GM18868 (cell line): ENCODE results near the gene FADS6.
A peak's percentile ranks its signal among the peaks of the same experiment; 100 is the strongest.

Experiments used
- ATAC-seq: cut with Tn5 transposase; IDR thresholded peaks from one replicate; pipeline ENCODE4 v1.9.1; 2021; ENCODE audit warnings: mild to moderate bottlenecking, moderate library complexity; ENCODE audit not compliant: unreplicated experiment

Gene FADS6

DNA sequence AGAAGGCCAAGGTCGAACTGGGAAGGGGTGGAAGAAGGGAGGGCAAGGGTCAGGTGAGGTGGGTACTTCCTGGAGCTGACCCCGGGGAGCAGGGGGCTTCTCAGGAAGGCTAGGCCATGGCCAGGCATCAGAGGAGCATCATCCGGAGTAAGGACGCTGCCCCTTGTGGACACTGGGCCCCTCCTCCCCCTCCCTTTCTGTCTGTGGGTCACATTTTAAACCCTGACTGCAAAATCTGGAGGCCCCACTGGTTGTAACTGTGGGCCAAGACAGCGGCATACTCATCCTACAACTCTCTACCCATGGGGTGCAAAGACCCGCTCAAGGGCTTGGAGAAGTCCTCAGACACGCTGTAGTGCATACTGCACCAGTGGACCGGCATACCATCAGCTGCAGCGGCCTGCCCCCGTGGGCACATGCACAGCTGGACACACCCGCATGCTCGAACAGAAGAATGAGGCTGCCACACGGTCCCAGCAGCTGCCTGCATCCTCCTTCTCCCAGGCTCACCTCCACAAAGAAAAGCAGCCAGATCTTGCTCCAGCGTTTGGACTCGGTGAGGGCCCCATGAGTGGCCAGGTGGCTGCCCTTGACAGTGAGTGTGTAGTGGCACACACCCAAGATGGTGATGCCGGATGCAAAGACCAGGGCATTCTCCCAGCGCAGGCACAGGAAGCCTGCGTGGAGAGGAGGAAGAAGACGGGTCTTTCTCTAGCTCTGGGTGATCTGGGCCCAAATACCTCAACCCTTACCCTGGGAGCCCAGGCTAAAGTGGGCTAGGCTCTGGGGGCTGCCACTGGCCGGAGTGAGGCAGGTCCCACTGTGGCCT lies 1.2 kb downstream of the FADS6 start:
- ATAC-seq = no peak

GRCh38 chr17:74890554-74890953 lies 2.9 kb downstream of the FADS6 start:
- ATAC-seq = no peak

DNA sequence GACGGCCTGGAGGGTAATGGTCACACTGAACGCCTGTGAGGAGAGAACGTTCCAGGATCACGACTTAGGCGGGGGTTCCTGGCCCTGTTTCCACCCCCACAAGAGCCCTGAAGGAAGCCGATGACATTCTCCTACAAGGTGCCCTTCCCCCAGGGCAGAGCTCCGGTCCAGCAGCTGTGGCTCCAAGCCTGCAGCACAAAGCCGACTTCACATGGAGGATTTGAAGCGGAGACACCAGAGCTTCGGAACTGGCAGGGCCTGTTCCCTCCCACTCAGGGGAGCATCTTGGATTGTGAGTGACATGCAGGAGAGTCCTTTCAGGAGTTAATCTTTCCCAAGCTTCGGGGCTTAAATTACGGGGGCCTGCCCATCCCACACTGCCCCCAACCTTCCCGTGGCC lies 5.0 kb downstream of the FADS6 start:
- no peak for ATAC-seq

GRCh38 chr17:74883241-74883745 lies 10.1 kb downstream of the FADS6 start:
- ATAC-seq = no peak

GRCh38 chr17:74882517-74883240 lies 10.8 kb downstream of the FADS6 start:
- ATAC-seq = no peak

DNA sequence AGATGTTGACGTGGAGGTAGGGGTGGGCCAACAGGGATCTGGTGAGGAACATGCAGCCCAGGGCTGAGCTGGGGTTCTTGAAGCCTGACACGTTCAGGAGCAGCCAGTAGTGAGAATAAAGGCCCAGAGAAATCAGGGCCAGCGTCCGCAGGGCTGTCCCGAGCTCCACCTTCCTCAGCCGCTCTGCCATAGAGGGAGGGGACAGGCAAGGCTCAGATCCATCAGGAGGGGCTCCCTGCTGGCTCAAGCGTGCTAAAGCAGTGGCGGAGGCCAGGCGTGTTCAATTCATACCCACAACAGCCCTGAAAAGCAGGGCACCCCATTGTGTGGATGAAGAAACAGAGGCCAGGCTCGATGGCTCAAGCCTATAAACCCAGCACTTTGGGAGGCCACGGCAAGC lies 12.4 kb downstream of the FADS6 start:
- no peak for ATAC-seq

DNA sequence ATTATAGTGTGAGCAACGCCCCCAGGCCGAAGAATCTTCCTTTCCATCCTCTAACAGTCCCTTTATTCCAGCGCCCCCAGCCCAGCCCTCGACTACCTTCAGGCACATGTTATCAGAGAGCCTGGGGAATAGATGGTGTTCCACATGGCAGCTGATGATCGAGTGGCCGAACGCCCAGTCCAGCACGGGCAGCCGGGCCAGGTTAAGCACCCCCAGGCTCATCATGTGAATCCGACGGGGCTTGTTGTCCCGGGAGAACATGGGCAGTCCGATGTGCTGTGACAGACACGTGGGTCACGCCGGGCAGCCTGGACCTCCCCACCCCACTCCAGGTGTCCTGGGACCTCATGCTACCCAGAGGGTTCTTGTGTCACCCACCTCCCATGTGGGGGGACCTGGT lies 14.1 kb downstream of the FADS6 start:
- ATAC-seq = no peak

DNA sequence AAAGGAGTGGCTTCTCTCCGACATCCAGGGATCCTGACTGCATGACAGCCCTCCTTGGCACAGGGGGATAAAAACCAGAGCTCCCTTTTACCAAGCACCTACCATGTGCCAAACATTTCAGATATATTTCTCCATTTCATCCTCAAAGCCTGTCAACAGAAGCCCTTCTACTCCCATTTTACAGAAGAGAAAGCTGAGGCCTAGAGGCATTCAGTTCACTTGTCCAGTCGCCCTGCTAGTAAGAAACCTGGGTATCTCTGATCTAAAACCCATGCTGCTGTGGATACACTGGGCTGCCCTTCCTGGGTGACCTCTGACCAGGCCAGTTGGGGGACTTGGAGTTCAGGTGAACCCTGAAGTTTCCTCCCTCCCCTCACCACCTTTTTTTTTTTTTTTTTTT lies 14.8 kb downstream of the FADS6 start:
- ATAC-seq = no peak

- no peak for ATAC-seq
Observed at GRCh38 chr17:74877592-74878548, 15.6 kb downstream of the FADS6 start.

- ATAC-seq = no peak
Observed at GRCh38 chr17:74875977-74876593, 17.3 kb downstream of the FADS6 start.

DNA sequence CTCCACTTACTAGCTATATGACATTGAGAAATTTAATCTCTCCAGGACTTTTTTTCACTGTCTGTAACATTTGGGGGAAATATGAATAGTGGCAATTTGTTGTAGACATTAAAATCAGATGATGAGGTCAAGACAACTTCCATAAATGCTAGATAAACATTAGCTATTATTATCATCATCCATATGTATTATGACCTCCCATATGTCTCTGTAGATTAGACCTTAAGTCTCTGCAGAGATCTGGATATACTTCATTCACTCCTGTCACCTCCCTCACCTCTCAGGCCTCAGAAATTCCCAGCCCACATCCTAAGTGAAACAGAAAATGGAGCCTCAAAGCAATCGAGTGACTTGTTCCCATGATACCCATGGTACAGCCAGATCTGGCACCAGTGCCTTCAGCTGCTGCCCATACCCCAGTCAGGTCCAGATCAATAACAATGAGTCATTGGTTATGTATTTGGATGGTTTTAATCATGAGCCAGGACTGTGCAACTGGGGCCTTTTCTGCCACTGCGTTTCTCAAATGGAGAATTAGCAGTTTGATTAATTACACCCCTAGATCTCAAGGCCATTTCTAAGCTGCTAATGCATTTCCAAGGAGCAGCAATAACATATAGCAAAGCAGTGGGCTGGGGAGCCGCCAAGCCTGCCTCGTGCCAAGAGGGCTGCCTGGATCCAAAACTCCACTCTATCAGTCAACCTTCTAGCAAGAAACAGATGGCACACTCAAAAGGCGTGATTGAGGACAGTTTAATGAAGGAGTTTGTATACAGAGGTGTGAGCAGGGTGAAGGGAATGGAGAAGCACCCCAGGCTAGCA lies 18.1 kb downstream of the FADS6 start:
- ATAC-seq = no peak

GRCh38 chr17:74874615-74875037 lies 18.8 kb downstream of the FADS6 start:
- no peak for ATAC-seq

GRCh38 chr17:74873874-74874614 lies 19.4 kb downstream of the FADS6 start:
- no peak for ATAC-seq

DNA sequence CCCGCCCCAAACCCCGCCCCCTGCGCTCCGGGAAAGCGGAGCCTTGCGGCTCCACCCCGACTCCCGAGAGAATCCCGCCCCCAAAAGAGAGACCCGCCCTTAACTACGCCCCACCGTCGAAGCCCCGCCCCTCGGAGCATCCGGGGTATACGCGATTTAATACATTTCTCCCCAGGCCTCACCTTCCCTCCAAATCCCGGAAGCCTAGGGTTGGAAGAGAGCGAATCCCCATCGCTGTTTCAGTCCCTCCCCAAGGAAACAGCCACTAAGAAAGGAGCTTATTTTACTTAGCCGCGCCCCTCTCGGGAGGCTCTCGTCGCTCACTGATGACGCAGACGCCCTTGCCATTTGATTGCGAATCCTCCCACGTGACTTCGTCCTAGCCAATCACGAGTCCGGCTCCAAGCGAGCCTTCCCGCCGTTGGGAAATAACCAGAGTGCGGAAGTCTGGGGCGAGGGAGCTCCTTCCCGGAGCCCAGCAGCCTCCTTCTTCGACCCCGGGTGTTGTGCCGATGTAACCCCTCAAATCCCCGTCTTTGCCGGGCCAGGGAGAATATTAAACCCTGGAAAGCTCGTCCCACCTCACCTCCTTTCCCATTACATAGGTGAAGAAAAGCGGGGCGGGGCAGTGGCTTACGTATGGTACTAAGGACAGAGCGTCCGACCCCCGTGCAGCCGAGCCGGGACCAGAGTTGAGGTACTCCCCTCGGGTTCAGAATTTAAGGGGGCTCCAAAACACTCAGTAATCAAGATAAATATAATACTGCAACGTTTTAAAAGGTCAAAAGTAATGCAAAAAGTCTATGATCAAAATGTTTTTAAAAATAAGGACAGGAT lies 20.2 kb downstream of the FADS6 start:
- peak; percentile 88 for ATAC-seq

DNA sequence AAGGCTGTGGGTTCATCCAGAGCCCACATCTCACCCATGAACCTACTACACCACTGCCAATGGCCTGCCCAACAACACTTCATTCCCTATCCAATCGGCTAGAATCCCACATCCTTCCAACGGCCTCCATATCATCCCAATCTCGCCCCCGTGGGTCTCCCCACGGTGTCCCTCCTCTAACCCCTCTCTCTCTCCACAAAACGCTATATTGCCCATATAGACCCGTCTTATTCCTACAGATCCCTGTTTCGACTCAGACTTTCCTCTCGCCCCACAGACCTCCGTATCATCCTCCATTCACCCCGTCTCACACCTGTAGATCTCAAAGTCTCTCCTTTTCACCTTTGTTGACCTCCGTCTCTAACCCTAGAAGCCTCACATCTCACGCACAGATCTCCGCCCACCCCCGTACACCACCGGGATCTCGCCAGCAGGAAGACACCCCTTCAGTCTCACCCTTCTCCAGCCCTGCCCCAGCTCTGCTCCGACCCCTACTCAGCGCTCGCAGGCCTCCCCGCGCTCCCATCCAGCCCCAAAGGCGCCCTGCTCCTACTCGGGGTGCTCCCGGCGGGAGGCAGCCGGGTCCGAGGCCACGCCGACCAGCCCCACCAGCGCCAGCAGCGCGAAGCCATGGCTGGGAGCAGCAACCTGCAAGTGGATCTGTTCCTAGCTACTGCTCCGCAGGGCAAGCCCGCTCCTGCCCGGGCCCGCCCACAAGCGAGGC lies 21.0 kb downstream of the FADS6 start, which contains the start of gene FDXR:
Gene FDXR, minus strand, starts transcription at position 682 of the 724 bp plus-strand sequence. Its CDS starts 50 bp downstream, at position 632.
- peak; percentile 26 for ATAC-seq

DNA sequence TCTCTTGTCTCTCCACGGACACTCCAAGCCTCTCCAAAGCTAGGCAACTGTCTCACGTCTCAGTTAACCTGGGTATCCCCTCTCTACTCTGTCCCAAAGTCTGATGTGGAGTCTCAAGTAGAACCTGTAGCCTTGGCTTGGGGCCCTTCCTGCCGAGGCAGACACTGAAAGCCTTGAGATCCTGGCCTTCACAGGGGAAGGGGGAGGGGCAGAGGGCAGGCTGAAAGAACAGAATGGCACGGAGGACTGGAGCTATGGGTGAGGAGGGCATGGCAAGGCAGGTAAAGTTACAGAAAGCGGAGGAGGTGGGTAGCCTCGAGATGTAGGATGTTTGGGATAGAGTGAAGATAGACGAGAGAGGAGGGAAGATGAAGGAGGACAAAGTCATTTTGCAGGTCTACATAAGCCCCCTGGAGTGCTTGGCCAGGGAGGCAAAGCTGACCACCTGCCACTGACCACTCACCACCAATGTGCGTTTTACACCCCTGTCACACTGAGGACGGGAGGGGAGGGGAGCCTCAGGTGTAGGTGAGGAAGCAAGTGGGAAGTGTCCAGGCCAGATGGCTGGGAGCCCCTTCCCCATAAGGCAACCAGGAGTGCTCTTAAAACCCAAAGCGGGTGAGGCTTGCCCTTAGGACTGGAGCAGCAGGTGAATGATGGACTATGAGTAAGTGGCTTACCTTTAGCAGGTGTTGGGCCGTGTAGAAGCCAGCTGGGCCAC lies 21.9 kb downstream of the FADS6 start:
- ATAC-seq = no peak

DNA sequence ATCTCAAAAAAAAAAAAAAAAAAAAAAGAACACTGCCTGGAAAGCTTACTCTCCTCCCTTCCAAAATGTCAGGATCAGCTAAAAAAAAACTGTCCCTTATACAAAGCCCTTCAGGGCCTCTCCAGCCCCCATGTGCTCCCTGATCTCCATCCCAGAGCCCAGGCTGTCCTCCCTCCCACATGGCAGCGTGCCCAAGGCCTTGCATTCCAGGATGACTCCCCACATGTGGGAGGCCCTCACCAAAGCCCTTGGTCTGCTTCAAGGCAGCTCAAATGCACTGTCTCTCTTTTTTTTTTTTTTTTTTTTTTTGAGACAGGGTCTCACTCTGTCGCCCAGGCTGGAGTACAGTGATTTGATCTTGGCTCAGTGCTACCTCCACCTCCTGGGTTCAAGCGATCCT lies 22.9 kb downstream of the FADS6 start:
- ATAC-seq = no peak
